ENCODE data around the gene SYNE1.

Gene SYNE1

DNA sequence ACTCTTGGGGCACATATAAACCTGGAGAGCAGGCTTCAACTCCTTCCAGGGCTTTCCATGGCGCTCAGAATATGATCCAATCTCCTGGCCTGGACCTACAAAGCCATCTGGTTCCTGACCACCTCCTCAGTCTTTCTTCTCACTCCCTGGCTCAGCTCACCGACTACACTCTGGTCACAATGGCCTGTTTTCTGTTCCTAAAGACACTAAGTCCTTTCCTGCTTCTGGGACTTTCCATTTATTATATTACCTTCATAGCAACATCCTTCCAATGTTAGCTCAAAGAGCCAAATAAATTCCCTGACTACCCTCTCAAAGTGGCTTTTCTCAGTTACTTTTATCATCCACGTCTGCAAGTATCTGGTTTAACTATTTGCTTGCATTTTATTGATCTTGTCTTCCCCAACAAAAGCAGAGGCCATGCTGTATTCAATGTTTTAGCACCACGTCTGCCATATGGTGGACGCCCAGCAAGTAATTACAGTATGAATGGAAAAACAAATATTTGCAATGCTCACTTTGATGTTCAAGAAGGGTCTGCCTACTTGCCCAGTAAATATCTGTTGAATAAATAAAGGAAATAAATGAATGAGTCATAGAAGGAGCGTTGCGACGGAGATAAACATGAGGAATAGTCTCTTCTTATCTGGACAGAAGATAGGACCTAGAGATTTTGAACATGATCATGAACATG is 501.3 kb downstream of the SYNE1 start:
- no peaks in the 10 kb centered on the region for H3K4me1 ChIP-seq (ENCODE audit: control insufficient read depth, low read depth, low read length)
- no peak overlapping the region for H3K27ac ChIP-seq (ENCODE audit: low read length)
- no peaks in the 10 kb centered on the region for H3K36me3 ChIP-seq (ENCODE audit: control insufficient read depth, low read depth, low read length)
- no peak overlapping the region for H3K9ac ChIP-seq (ENCODE audit: low read length)
- no peaks in the 10 kb centered on the region for H3K27me3 ChIP-seq (ENCODE audit: control insufficient read depth, insufficient read depth, low read length)
- H3K9me3 ChIP-seq (ENCODE audit: control insufficient read depth, low read depth, low read length), result no peaks in the 10 kb centered on the region
- H3K4me3 ChIP-seq (ENCODE audit: low read length), result no peak overlapping the region

DNA sequence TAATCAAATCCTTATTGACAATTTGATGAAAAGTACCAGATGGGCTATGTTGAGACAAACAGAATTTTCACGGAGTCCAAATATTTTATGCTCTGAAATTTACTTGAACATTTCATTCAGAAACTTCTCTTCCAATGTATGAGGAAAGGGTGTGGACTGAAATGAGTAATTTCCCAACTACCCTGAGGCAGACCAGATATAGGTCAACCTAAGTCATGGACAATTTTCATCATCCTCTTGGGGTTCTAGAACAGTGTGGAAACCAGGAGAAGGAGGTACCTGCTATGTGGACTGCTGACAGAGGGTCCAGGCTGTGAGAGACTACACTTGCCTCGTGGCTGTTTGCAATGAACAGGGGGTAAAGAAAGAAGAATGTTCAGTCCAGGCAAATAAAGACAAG is 506.7 kb downstream of the SYNE1 start:
- Histone ChIP-seq H3K27me3 (ENCODE audit: control insufficient read depth, insufficient read depth, low read length) (no peaks in the 10 kb centered on the region), H3K4me1 (ENCODE audit: control insufficient read depth, low read depth, low read length) (no peaks in the 10 kb centered on the region), H3K9ac (ENCODE audit: low read length) (no peak overlapping the region), H3K27ac (ENCODE audit: low read length) (no peak overlapping the region), H3K36me3 (ENCODE audit: control insufficient read depth, low read depth, low read length) (no peaks in the 10 kb centered on the region), H3K4me3 (ENCODE audit: low read length) (no peak overlapping the region), H3K9me3 (ENCODE audit: control insufficient read depth, low read depth, low read length) (no peaks in the 10 kb centered on the region)

DNA sequence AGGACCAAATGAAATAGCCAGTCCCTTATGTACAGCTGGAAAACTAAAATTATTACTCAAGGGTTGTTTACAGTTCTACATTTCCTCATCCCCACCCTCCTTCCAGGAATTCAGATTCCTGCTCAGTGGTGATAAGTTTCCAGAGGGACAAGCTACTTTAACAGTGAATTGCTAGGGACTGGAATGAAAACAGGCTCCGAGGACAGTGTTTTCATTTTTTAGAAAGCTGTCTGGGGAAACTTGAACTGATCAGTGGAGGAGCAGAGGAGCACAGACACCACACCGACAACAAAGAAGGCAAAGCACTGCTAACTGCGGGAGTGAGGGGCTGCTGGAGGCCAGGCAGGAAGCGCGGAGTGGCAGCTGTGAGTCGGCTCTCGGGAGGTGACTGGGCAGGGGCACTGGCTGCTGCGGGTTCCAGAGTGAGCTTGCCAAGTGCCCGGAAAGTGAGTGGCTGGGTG is 507.4 kb downstream of the SYNE1 start:
- Histone ChIP-seq H3K9me3 (ENCODE audit: control insufficient read depth, low read depth, low read length) (no peaks in the 10 kb centered on the region), H3K27ac (ENCODE audit: low read length) (no peak overlapping the region), H3K27me3 (ENCODE audit: control insufficient read depth, insufficient read depth, low read length) (no peaks in the 10 kb centered on the region), H3K9ac (ENCODE audit: low read length) (no peak overlapping the region), H3K36me3 (ENCODE audit: control insufficient read depth, low read depth, low read length) (no peaks in the 10 kb centered on the region), H3K4me1 (ENCODE audit: control insufficient read depth, low read depth, low read length) (no peaks in the 10 kb centered on the region), H3K4me3 (ENCODE audit: low read length) (no peak overlapping the region)

DNA sequence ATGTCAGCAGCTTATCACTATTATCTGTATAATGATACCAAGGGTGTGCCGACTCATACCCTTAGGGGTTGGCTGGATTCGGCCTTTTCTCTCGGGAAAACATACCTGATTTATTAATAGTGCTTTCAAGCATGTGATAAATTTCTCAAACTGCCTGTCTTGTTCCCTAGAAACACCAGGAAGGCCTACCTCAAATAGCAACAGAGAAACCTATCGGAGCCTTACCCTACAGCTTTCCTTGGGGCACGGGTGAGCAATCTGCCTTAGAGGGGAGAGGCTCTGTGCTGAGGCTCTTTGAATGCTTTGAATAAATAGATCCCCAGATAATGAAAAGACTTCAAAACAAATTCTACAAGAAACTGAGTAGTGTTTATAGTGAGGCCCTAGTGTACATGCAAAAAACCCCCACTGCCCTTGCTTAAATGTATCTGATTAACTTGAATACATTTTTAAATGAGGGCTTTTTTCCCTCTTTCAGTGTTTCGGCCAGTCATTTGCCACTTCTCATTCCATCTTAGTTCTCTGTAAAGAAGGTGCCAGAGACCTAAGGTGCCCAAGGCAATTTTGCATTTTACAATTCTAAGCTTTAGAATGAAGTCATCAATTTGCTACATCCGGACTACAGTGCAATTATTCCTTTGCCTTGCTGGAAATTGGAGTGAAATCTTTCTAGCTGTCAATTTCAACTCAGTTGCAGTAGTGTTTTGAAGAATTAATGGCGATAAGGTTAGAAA is 509.6 kb downstream of the SYNE1 start:
- no peaks in the 10 kb centered on the region for H3K27me3 ChIP-seq (ENCODE audit: control insufficient read depth, insufficient read depth, low read length)
- H3K4me3 ChIP-seq (ENCODE audit: low read length), result no peak overlapping the region
- no peak overlapping the region for H3K9ac ChIP-seq (ENCODE audit: low read length)
- H3K4me1 ChIP-seq (ENCODE audit: control insufficient read depth, low read depth, low read length), result no peaks in the 10 kb centered on the region
- H3K36me3 ChIP-seq (ENCODE audit: control insufficient read depth, low read depth, low read length), result no peaks in the 10 kb centered on the region
- no peaks in the 10 kb centered on the region for H3K9me3 ChIP-seq (ENCODE audit: control insufficient read depth, low read depth, low read length)
- no peak overlapping the region for H3K27ac ChIP-seq (ENCODE audit: low read length)

DNA sequence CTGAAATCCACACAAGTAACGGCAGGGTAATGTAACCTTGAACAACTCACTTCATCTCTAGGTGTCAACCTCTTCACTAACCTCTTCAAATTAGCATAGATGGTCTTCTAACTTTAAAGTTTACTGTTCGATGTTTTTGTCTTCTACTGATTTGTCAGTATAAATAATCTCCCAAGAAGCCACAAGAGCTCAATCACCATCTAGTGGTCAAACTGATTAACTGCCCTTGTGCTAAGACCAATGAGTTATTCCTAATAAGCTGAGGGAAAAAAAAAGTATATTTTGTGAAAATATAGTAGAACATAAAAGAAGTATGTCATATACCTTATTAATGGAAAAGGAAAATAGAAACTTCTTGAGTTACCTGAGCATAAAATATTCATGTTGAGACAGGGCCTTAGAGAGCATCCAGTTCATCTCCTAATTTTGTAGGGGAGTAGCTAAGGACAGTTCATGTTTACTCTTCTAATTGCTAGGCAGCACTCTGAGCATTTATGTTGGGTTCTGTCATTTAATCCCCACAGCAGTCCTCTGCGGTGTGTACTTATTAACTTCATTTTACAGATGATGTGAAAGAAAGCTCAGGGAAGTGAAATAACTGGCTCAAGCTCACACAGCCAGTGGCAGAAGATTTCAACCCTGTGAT is 512.6 kb downstream of the SYNE1 start:
- H3K36me3 ChIP-seq (ENCODE audit: control insufficient read depth, low read depth, low read length), result no peaks in the 10 kb centered on the region
- no peak overlapping the region for H3K27ac ChIP-seq (ENCODE audit: low read length)
- no peak overlapping the region for H3K9ac ChIP-seq (ENCODE audit: low read length)
- H3K9me3 ChIP-seq (ENCODE audit: control insufficient read depth, low read depth, low read length), result no peaks in the 10 kb centered on the region
- H3K27me3 ChIP-seq (ENCODE audit: control insufficient read depth, insufficient read depth, low read length), result no peaks in the 10 kb centered on the region
- H3K4me3 ChIP-seq (ENCODE audit: low read length), result no peak overlapping the region
- no peaks in the 10 kb centered on the region for H3K4me1 ChIP-seq (ENCODE audit: control insufficient read depth, low read depth, low read length)

DNA sequence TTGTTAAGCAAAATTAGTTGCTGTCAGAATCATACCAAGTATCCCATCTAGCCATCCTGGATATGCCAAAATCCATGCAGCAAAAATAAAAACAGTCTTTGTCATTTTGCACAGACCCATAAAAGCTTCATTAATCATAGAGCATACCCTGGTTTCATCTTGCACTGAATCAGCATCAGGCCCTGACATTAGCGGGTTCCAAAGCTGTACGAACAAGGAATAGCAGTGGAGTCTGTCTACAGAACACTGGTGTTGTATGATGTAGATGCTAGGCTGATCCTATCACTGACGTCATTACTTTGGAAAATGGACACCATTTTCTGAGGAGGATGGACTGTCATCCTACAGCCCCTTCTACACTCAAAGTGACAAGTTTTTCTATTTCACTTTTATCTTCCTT is 514.1 kb downstream of the SYNE1 start:
- H3K36me3 ChIP-seq (ENCODE audit: control insufficient read depth, low read depth, low read length), result no peaks in the 10 kb centered on the region
- no peak overlapping the region for H3K27ac ChIP-seq (ENCODE audit: low read length)

DNA sequence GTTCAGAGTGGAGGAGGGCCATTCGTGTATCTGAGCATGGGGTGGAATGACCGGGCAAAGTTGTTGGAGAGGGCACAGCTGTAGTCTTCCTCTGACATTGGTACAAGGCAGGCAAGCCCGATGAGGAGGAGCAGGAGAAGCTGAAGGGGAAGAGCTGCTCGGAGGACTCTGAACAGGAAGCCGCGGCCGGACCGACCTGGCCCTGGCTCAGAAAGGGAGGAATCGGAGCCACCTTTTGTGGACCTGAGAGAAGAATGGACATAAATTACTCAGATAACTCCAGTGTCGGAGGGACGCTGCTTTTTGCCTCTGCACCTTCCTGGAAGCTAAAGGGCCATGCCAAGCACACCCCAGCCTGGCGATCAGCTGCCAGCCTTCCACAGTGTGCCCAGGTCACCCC is 514.7 kb downstream of the SYNE1 start:
- no peaks in the 10 kb centered on the region for H3K4me1 ChIP-seq (ENCODE audit: control insufficient read depth, low read depth, low read length)
- no peak overlapping the region for H3K27ac ChIP-seq (ENCODE audit: low read length)
- no peaks in the 10 kb centered on the region for H3K36me3 ChIP-seq (ENCODE audit: control insufficient read depth, low read depth, low read length)
- H3K9me3 ChIP-seq (ENCODE audit: control insufficient read depth, low read depth, low read length), result no peaks in the 10 kb centered on the region
- H3K27me3 ChIP-seq (ENCODE audit: control insufficient read depth, insufficient read depth, low read length), result no peaks in the 10 kb centered on the region
- no peak overlapping the region for H3K9ac ChIP-seq (ENCODE audit: low read length)
- H3K4me3 ChIP-seq (ENCODE audit: low read length), result no peak overlapping the region

More for the DNA sequence above, 514.1 kb downstream of the SYNE1 start:
- Histone ChIP-seq H3K4me1 (ENCODE audit: control insufficient read depth, low read depth, low read length) (no peaks in the 10 kb centered on the region), H3K27me3 (ENCODE audit: control insufficient read depth, insufficient read depth, low read length) (no peaks in the 10 kb centered on the region), H3K9me3 (ENCODE audit: control insufficient read depth, low read depth, low read length) (no peaks in the 10 kb centered on the region), H3K9ac (ENCODE audit: low read length) (no peak overlapping the region), H3K4me3 (ENCODE audit: low read length) (no peak overlapping the region)

DNA sequence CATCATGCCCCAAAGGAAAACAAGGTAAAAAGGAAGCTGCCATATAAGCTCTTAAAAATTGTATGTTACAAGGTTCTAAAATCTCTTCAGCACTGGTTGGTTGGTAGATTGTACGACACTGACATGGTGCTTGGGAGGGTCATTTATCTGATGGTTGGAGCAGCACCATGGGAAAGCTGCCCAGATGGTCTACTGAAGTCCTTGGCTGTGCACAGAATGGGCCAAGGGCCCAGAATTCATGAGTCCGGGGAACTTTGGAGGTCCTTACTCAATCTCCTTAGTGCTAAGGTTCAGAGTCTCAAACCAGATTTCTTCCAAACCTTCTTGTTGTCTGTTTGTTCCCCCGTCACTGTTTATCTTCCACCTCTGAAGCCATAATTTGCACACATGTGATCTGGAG is 515.3 kb downstream of the SYNE1 start:
- no peak overlapping the region for H3K27ac ChIP-seq (ENCODE audit: low read length)
- no peaks in the 10 kb centered on the region for H3K4me1 ChIP-seq (ENCODE audit: control insufficient read depth, low read depth, low read length)
- no peak overlapping the region for H3K4me3 ChIP-seq (ENCODE audit: low read length)
- no peaks in the 10 kb centered on the region for H3K27me3 ChIP-seq (ENCODE audit: control insufficient read depth, insufficient read depth, low read length)
- no peak overlapping the region for H3K9ac ChIP-seq (ENCODE audit: low read length)
- H3K36me3 ChIP-seq (ENCODE audit: control insufficient read depth, low read depth, low read length), result no peaks in the 10 kb centered on the region
- H3K9me3 ChIP-seq (ENCODE audit: control insufficient read depth, low read depth, low read length), result no peaks in the 10 kb centered on the region

DNA sequence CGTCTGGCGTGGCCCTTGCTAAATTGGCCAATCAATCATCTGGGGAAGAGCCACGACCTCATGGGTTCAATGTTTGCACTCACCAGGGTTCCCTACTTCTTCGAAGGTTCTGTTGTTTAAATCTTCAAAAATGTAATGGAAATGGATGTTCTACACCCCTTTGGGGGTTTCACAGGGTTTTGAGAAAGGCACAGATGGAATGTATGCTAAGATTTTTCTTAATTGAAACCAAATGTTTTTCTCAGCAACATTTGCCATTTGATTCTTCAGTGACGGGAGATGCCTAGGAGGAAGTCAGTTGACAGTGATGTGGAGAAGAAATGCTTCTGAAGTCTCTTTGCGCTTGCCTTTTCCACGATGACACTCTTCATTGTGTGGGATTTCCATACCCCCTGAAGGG is 517.3 kb downstream of the SYNE1 start:
- Histone ChIP-seq H3K9ac (ENCODE audit: low read length) (no peak overlapping the region), H3K9me3 (ENCODE audit: control insufficient read depth, low read depth, low read length) (no peaks in the 10 kb centered on the region), H3K36me3 (ENCODE audit: control insufficient read depth, low read depth, low read length) (no peaks in the 10 kb centered on the region), H3K27ac (ENCODE audit: low read length) (no peak overlapping the region), H3K4me1 (ENCODE audit: control insufficient read depth, low read depth, low read length) (peaks cover 5% of the 10 kb centered on the region), H3K4me3 (ENCODE audit: low read length) (no peak overlapping the region), H3K27me3 (ENCODE audit: control insufficient read depth, insufficient read depth, low read length) (no peaks in the 10 kb centered on the region)

DNA sequence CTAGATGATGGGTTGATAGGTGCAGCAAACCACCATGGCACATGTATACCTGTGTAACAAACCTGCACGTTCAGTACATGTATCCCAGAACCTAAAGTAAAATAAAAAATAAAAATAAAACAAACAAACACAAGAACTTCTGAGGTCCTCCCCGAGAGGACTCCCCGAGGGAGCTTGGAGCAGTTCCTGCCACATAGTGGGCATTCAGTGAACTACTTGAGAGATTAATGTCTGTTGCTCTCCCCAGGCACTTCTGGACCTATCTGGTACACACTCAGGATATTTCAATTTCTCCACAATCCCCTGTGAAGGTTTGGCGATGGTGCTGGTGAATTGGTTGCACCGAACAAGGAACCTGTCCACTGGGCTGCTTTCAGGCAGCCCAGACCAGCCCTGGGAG is 518.5 kb downstream of the SYNE1 start:
- Histone ChIP-seq H3K4me1 (ENCODE audit: control insufficient read depth, low read depth, low read length) (peaks cover 5% of the 10 kb centered on the region), H3K4me3 (ENCODE audit: low read length) (no peak overlapping the region), H3K27ac (ENCODE audit: low read length) (no peak overlapping the region), H3K9me3 (ENCODE audit: control insufficient read depth, low read depth, low read length) (no peaks in the 10 kb centered on the region), H3K27me3 (ENCODE audit: control insufficient read depth, insufficient read depth, low read length) (no peaks in the 10 kb centered on the region), H3K9ac (ENCODE audit: low read length) (no peak overlapping the region), H3K36me3 (ENCODE audit: control insufficient read depth, low read depth, low read length) (no peaks in the 10 kb centered on the region)

DNA sequence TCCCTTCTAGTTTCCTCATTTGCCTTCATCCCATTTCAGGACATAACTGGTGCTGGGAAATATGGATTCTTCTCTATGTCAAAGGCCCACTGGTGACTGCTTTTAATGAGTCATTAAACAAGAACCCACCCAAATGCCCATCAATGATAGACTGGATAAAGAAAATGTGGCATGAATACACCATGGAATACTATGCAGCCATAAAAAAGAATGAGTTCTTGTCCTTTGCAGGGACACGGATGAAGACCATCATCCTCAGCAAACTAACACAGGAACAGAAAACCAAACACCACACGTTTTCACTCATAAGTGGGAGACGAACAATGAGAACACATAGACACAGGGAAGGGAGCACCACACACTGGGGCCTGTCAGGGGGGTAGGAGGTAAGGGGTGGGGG is 518.9 kb downstream of the SYNE1 start:
- no peaks in the 10 kb centered on the region for H3K9me3 ChIP-seq (ENCODE audit: control insufficient read depth, low read depth, low read length)
- H3K4me3 ChIP-seq (ENCODE audit: low read length), result no peak overlapping the region
- H3K27me3 ChIP-seq (ENCODE audit: control insufficient read depth, insufficient read depth, low read length), result no peaks in the 10 kb centered on the region
- no peak overlapping the region for H3K27ac ChIP-seq (ENCODE audit: low read length)
- no peak overlapping the region for H3K9ac ChIP-seq (ENCODE audit: low read length)
- peaks cover 5% of the 10 kb centered on the region for H3K4me1 ChIP-seq (ENCODE audit: control insufficient read depth, low read depth, low read length)
- no peaks in the 10 kb centered on the region for H3K36me3 ChIP-seq (ENCODE audit: control insufficient read depth, low read depth, low read length)
